Uterus (tissue), 4 donors: ENCODE data around the gene DBR1. TPM values are rescaled to one million over a fixed set of nuclear protein-coding genes. Genes with fewer than 3 reads are reported as not detected.

Experiments
- DNase-seq, 2 donors: peaks; one replicate each; pipeline ENCODE4 v3.0.0-alpha.2; 2019 to 2020
- H3K27ac ChIP-seq, 2 donors: fragments of 200-600 bp; sonication (generic); 1 replicate in 1 of 2; 2 replicates in 1 of 2; pipeline ENCODE4 v1.5.1; 2016 to 2018
- H3K27me3 ChIP-seq, 2 donors: fragments of 200-600 bp; sonication (generic); one replicate each; pipeline ENCODE4 v1.5.1; 2018 to 2019; ENCODE audit warnings: control low read depth in 1 of 2
- H3K36me3 ChIP-seq, 2 donors: fragments of 200-600 bp; sonication (generic); one replicate each; pipeline ENCODE4 v1.5.1; 2019; ENCODE audit warnings: control low read depth in 1 of 2
- H3K4me1 ChIP-seq, 2 donors: fragments of 200-600 bp; sonication (generic); one replicate each; pipeline ENCODE4 v1.5.1; 2018 to 2019; ENCODE audit warnings: control low read depth in 1 of 2
- H3K4me3 ChIP-seq, 2 donors: fragments of 200-600 bp; sonication (generic); 1 replicate in 1 of 2; 2 replicates in 1 of 2; pipeline ENCODE4 v1.5.1; 2018 to 2019; ENCODE audit warnings: mild to moderate bottlenecking in 1 of 2
- H3K9me3 ChIP-seq, 2 donors: fragments of 200-600 bp; sonication (generic); one replicate each; pipeline ENCODE4 v1.5.1; 2019; ENCODE audit warnings: control low read depth in 1 of 2
- CTCF ChIP-seq, 4 experiments: fragments of 200-600 bp in 2 of 4; fragments of 450-650 bp in 2 of 4; sonication (generic) in 2 of 4; IDR thresholded peaks; one replicate each; pipeline ENCODE4 v1.5.1; 2016 to 2019; ENCODE audit warnings: antibody characterized with exemption in 4 of 4, mild to moderate bottlenecking in 2 of 4, moderate library complexity in 1 of 4
- POLR2A ChIP-seq, 2 donors: fragments of 450-650 bp; IDR thresholded peaks; one replicate each; pipeline ENCODE4 v1.6.1; 2016; ENCODE audit warnings: antibody characterized with exemption in 2 of 2, mild to moderate bottlenecking in 1 of 2, moderate library complexity in 1 of 2
- intact Hi-C: fragments of 100-400 bp; cut with DNase I; formaldehyde crosslinking; loops from one replicate; pipeline ENCODE4 v1.15.1; 2023; ENCODE audit warnings: low total_unique reads
- total RNA-seq, 4 donors: library from RNA; depleted of rRNA in 3 of 4; stranded (reverse); fragments of >200 nt in 3 of 4; gene quantifications; one replicate each; pipeline versions ENCODE4 v1.1.0 to v1.2.4, GENCODE V29; 2014 to 2023
- donor health status: DM: yes; HTN: yes; CAD: no.

The DBR1 gene
- total RNA-seq, 4 donors from 2014 or later, result 12.4 to 41.8 (median 25.3) TPM

- Histone ChIP-seq H3K4me3 (no peak overlapping the region), H3K27ac (peak overlapping the region in 1 of 2 donors; percentile 49), H3K9me3 (no peaks in the 10 kb centered on the region), H3K4me1 (peaks cover 0 to 9% of the 10 kb centered on the region in 2 donors), H3K36me3 (no peaks in the 10 kb centered on the region), H3K27me3 (no peaks in the 10 kb centered on the region)
- DNase-seq, result no peak
- intact Hi-C loops, result no loop called here
- TF ChIP-seq POLR2A (IDR thresholded peaks at IDR 0.05), result no peak
- no peak for TF ChIP-seq CTCF (IDR thresholded peaks at IDR 0.05)
Measured at GRCh38 chr3:138124706-138125355, 49.9 kb downstream of the DBR1 start.

- no peak for TF ChIP-seq CTCF (IDR thresholded peaks at IDR 0.05)
- no peak for TF ChIP-seq POLR2A (IDR thresholded peaks at IDR 0.05)
- Histone ChIP-seq H3K27ac (no peak overlapping the region), H3K4me3 (no peak overlapping the region), H3K9me3 (no peaks in the 10 kb centered on the region), H3K27me3 (no peaks in the 10 kb centered on the region), H3K36me3 (no peaks in the 10 kb centered on the region), H3K4me1 (peaks cover 0 to 9% of the 10 kb centered on the region in 2 donors)
- DNase-seq, result no peak
- intact Hi-C loops, result no loop called here
Measured at GRCh38 chr3:138124188-138124587, 50.5 kb downstream of the DBR1 start.

GRCh38 chr3:138119423-138119766 is 55.3 kb downstream of the DBR1 start:
- intact Hi-C loops, result loop anchor here (5.0 kb wide), 1 partner anchor 52 kb away; no protein-coding TSS in a partner anchor
- Histone ChIP-seq H3K4me3 (no peak overlapping the region), H3K9me3 (no peaks in the 10 kb centered on the region), H3K27me3 (no peaks in the 10 kb centered on the region), H3K36me3 (no peaks in the 10 kb centered on the region), H3K4me1 (no peaks in the 10 kb centered on the region), H3K27ac (peak overlapping the region in 1 of 2 donors; percentile 10)
- TF ChIP-seq POLR2A (IDR thresholded peaks at IDR 0.05) (no peak), CTCF (IDR thresholded peaks at IDR 0.05) (no peak)
- no peak for DNase-seq

- H3K4me1 ChIP-seq, result peaks cover 0 to 1% of the 10 kb centered on the region in 2 donors
- peak overlapping the region in 1 of 2 donors; percentile 10 for H3K27ac ChIP-seq
- H3K4me3 ChIP-seq, result no peak overlapping the region
- no peaks in the 10 kb centered on the region for H3K27me3 ChIP-seq
- no peaks in the 10 kb centered on the region for H3K9me3 ChIP-seq
- no peaks in the 10 kb centered on the region for H3K36me3 ChIP-seq
- intact Hi-C loops, result loop anchor here (5.0 kb wide), 1 partner anchor 52 kb away; no protein-coding TSS in a partner anchor
- peak; percentile 74 to 79 for DNase-seq
- TF ChIP-seq POLR2A (IDR thresholded peaks at IDR 0.05) (no peak), CTCF (IDR thresholded peaks at IDR 0.05) (peak; percentile 76 to 82 (median 78))
Measured at GRCh38 chr3:138118612-138119422, 55.9 kb downstream of the DBR1 start.
